Keratinocyte (primary cell): Measurements from ENCODE around the gene ARHGEF28. TPM values are rescaled to one million over a fixed set of nuclear protein-coding genes. Genes with fewer than 3 reads are reported as not detected.

Source experiments
- DNase-seq: peaks from one replicate; pipeline ENCODE4 v3.0.0-alpha.2; 2011; ENCODE audit warnings: low read depth, missing footprints, low spot score
- FAIRE-seq: peaks from 2 replicates; lab custom pipeline; 2011; peaks lifted over from hg19 to GRCh38; lab: Jason Lieb, UNC
- H2AFZ ChIP-seq: 2 replicates; pipeline ENCODE4 v1.6.0; 2012; ENCODE audit warnings: low read length, control low read depth, inconsistent platforms; ENCODE audit not compliant: control insufficient read depth
- H3K27ac ChIP-seq: 2 replicates; pipeline ENCODE4 v1.5.1; 2011; ENCODE audit warnings: low read length; ENCODE audit not compliant: control insufficient read depth, insufficient read depth
- H3K27me3 ChIP-seq: 3 replicates; pipeline ENCODE4 v1.6.0; 2011; ENCODE audit warnings: low read length; ENCODE audit not compliant: control insufficient read depth, insufficient read depth; ENCODE audit errors: extremely low read depth
- H3K36me3 ChIP-seq, 2 experiments: 2 replicates in 1 of 2; 3 replicates in 1 of 2; pipeline ENCODE4 v1.5.1; 2011; ENCODE audit warnings: low read length in 2 of 2, mild to moderate bottlenecking in 1 of 2; ENCODE audit not compliant: control insufficient read depth in 2 of 2, insufficient read depth in 2 of 2; ENCODE audit errors: extremely low read depth in 1 of 2
- H3K4me1 ChIP-seq: 3 replicates; pipeline ENCODE4 v1.5.1; 2011; ENCODE audit warnings: low read length; ENCODE audit not compliant: control insufficient read depth, insufficient read depth; ENCODE audit errors: extremely low read depth
- H3K4me2 ChIP-seq: 3 replicates; pipeline ENCODE4 v1.6.0; 2011; ENCODE audit warnings: low read depth, low read length; ENCODE audit not compliant: control insufficient read depth, insufficient read depth; ENCODE audit errors: extremely low read depth
- H3K4me3 ChIP-seq, 3 experiments: fragments of 200-600 bp in 1 of 3; sonication (generic) in 1 of 3; 2 replicates in 2 of 3; 3 replicates in 1 of 3; pipeline ENCODE4 v1.5.1; 2011 to 2016; ENCODE audit warnings: low read length in 3 of 3, mild to moderate bottlenecking in 3 of 3, control low read depth in 2 of 3, inconsistent platforms in 1 of 3, low read depth in 1 of 3, mixed read lengths in 1 of 3, mixed run types in 1 of 3, moderate library complexity in 1 of 3; ENCODE audit not compliant: control insufficient read depth in 2 of 3, insufficient read depth in 2 of 3; ENCODE audit errors: extremely low read depth in 1 of 3
- H3K79me2 ChIP-seq: 2 replicates; pipeline ENCODE4 v1.6.0; 2012; ENCODE audit warnings: low read length; ENCODE audit not compliant: control insufficient read depth, insufficient read depth
- H3K9ac ChIP-seq: 3 replicates; pipeline ENCODE4 v1.6.0; 2011; ENCODE audit warnings: low read length; ENCODE audit not compliant: control insufficient read depth, insufficient read depth; ENCODE audit errors: extremely low read depth
- H3K9me1 ChIP-seq: 3 replicates; pipeline ENCODE4 v1.6.0; 2011; ENCODE audit warnings: low read length; ENCODE audit not compliant: control insufficient read depth, insufficient read depth; ENCODE audit errors: extremely low read depth
- H3K9me3 ChIP-seq: 2 replicates; pipeline ENCODE4 v1.5.1; 2012; ENCODE audit warnings: low read depth, low read length; ENCODE audit not compliant: control insufficient read depth
- H4K20me1 ChIP-seq: 3 replicates; pipeline ENCODE4 v1.6.0; 2011; ENCODE audit warnings: low read length; ENCODE audit not compliant: control insufficient read depth, insufficient read depth; ENCODE audit errors: extremely low read depth
- CTCF ChIP-seq, 3 experiments: IDR thresholded peaks in 1 of 3; conservative IDR thresholded peaks in 1 of 3; optimal IDR thresholded peaks in 1 of 3; 2 replicates in 2 of 3; 3 replicates in 1 of 3; pipeline versions ENCODE3 to v1.5.1; 2011; ENCODE audit warnings: low read length in 3 of 3, mild to moderate bottlenecking in 3 of 3, moderate library complexity in 2 of 3, control low read depth in 1 of 3, inconsistent platforms in 1 of 3; ENCODE audit not compliant: insufficient read depth in 2 of 3; ENCODE audit errors: extremely low read depth in 1 of 3
- EZH2 ChIP-seq: IDR thresholded peaks from one replicate; pipeline ENCODE4 v1.6.1; 2012; ENCODE audit warnings: inconsistent platforms, mild to moderate bottlenecking, low read length, moderate library complexity
- dilution Hi-C: fragments of 300-500 bp; cut with MboI; formaldehyde crosslinking; loops from one replicate; pipeline ENCODE4 v1.7.0; 2020; ENCODE audit warnings: low sequenced_read_pairs; ENCODE audit not compliant: extremely low pct_ligation_motif_present
- polyA plus RNA-seq, 5 experiments: library from polyadenylated mRNA; depleted of rRNA in 3 of 5; stranded (reverse) in 3 of 5; stranded (forward) in 1 of 5; unstranded in 1 of 5; fragments of >200 nt; gene quantifications; 1 replicate in 1 of 5; 2 replicates in 3 of 5; 3 replicates in 1 of 5; pipeline versions ENCODE4 v1.2.1 to v1.2.3, GENCODE V29; 2011 to 2012; ENCODE audit warnings: missing spikeins in 2 of 5, low read depth in 1 of 5, low replicate concordance in 1 of 5

Gene ARHGEF28
- polyA plus RNA-seq, 1 donor (not counting 4 experiments of a cell fraction or from before 2014, with no cell fraction given), result 31.6 TPM

- no peaks in the 10 kb centered on the region for H3K79me2 ChIP-seq
- H3K9me1 ChIP-seq, result no peaks in the 10 kb centered on the region
- peaks cover 11% of the 10 kb centered on the region for H3K4me1 ChIP-seq
- H3K4me2 ChIP-seq, result no peak overlapping the region
- no peak overlapping the region for H3K27ac ChIP-seq
- no peaks in the 10 kb centered on the region for H3K27me3 ChIP-seq
- no peaks in the 10 kb centered on the region for H4K20me1 ChIP-seq
- H3K9ac ChIP-seq, result no peak overlapping the region
- peak in 1 of 3 experiments; percentile 4 for TF ChIP-seq CTCF (optimal IDR thresholded peaks at IDR 0.05 in 1 of 3, IDR thresholded peaks at IDR 0.05 in 1 of 3, conservative IDR thresholded peaks at IDR 0.05 in 1 of 3; ENCODE audit: extremely low read depth in 1 of 3, insufficient read depth in 2 of 3, low read length in 3 of 3)
- TF ChIP-seq EZH2, result no peak
- DNase-seq (no peak), FAIRE-seq (no peak)
- dilution Hi-C loops, result no loop called here
- H3K4me3 ChIP-seq, result no peak overlapping the region
- H3K36me3 ChIP-seq, result no peaks in the 10 kb centered on the region
- no peaks in the 10 kb centered on the region for H3K9me3 ChIP-seq
- no peak overlapping the region for H2AFZ ChIP-seq
Observed at GRCh38 chr5:73952872-73953271, 326.9 kb downstream of the ARHGEF28 start.

GRCh38 chr5:73954381-73954780 lies 328.4 kb downstream of the ARHGEF28 start:
- TF ChIP-seq EZH2 (no peak), CTCF (optimal IDR thresholded peaks at IDR 0.05 in 1 of 3, IDR thresholded peaks at IDR 0.05 in 1 of 3, conservative IDR thresholded peaks at IDR 0.05 in 1 of 3; ENCODE audit: extremely low read depth in 1 of 3, insufficient read depth in 2 of 3, low read length in 3 of 3) (no peak)
- no peak overlapping the region for H2AFZ ChIP-seq
- H3K9me1 ChIP-seq, result no peaks in the 10 kb centered on the region
- FAIRE-seq (no peak), DNase-seq (no peak)
- no peak overlapping the region for H3K9ac ChIP-seq
- no peak overlapping the region for H3K4me3 ChIP-seq
- no peak overlapping the region for H3K27ac ChIP-seq
- H3K4me1 ChIP-seq, result peaks cover 13% of the 10 kb centered on the region
- no peaks in the 10 kb centered on the region for H3K9me3 ChIP-seq
- no peaks in the 10 kb centered on the region for H4K20me1 ChIP-seq
- H3K79me2 ChIP-seq, result no peaks in the 10 kb centered on the region
- no peaks in the 10 kb centered on the region for H3K36me3 ChIP-seq
- H3K27me3 ChIP-seq, result no peaks in the 10 kb centered on the region
- dilution Hi-C loops, result no loop called here
- no peak overlapping the region for H3K4me2 ChIP-seq
